DOHH2 (cell line): ENCODE data around the gene UXS1.

Source experiments
- EZH2phosphoT487 ChIP-seq: fragments of 200-600 bp; sonication (generic); IDR thresholded peaks from 2 replicates; pipeline ENCODE4 v1.6.1; 2017; ENCODE audit warnings: borderline replicate concordance, mild to moderate bottlenecking, antibody characterized with exemption, low read length, moderate library complexity, mixed read lengths
- TF ChIP-seq, protein P1 (sequence below): fragments of 200-600 bp; sonication (generic); IDR thresholded peaks from one replicate; pipeline ENCODE4 v1.5.1; 2014; ENCODE audit warnings: antibody characterized with exemption, mild to moderate bottlenecking, low read depth, low read length; ENCODE audit not compliant: poor library complexity, severe bottlenecking

DNA sequence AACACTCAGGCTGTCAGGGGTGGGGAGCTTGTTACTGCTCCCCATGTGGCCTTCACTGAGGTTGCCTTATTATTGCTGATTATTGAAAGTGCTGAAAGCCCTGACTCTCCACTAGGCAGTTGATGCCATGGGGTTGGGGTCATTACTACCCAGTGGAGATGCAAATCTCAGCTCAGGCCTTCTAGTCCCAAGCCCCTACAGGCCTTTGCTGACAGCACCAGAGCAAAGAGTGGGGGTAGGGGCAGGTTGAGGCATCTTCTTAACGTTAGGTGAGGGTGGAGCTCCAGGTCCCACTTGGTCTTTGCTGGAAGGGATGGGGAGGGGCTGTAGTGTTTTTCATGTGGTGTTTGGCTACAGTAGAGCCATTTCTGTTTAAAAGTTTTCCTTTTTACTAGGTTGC, 104.5 kb downstream of the UXS1 start:
- TF ChIP-seq, protein P1, sequence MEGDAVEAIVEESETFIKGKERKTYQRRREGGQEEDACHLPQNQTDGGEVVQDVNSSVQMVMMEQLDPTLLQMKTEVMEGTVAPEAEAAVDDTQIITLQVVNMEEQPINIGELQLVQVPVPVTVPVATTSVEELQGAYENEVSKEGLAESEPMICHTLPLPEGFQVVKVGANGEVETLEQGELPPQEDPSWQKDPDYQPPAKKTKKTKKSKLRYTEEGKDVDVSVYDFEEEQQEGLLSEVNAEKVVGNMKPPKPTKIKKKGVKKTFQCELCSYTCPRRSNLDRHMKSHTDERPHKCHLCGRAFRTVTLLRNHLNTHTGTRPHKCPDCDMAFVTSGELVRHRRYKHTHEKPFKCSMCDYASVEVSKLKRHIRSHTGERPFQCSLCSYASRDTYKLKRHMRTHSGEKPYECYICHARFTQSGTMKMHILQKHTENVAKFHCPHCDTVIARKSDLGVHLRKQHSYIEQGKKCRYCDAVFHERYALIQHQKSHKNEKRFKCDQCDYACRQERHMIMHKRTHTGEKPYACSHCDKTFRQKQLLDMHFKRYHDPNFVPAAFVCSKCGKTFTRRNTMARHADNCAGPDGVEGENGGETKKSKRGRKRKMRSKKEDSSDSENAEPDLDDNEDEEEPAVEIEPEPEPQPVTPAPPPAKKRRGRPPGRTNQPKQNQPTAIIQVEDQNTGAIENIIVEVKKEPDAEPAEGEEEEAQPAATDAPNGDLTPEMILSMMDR, result no peak
- TF ChIP-seq EZH2phosphoT487, result no peak
